ENCODE measurements around the gene TMEM106C. TPM values are rescaled to one million over a fixed set of nuclear protein-coding genes. Genes with fewer than 3 reads are reported as not detected.

The TMEM106C gene
- polyA plus RNA-seq, 3 donors: 8.7 to 9.7 (median 9.0) TPM

DNA sequence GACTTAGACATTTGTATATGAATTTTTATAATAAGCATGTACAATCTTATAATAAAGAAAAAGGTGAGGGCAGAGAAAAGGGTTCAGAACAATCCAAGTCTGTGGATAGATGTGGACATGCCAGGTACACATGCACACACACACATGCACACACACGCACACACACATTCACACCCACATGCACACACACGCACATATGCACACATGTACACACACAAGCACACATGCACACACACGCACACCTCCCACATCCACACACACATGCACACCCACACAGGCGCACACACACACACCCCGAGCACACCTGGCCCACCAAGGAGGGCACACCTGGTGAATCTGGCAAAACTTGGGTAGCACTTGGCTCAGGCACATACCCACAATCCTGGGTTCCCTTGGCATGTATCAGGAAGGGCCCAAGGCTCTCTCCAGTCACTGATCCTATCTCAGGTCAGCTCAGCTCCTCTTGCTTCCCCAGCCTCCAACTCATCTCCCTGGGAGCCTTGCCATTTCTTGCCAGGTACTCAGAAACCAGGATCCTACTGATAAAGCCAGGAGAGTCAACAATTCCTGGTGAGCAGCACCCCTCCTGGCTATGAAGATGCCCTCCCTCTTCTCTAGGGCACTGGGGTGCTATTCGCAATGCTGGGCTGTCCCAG is 18.6 kb upstream of the TMEM106C start:
- Mint-ChIP-seq H3K36me3 (no peaks in the 10 kb centered on the region), H3K4me1 (peaks cover 25% of the 10 kb centered on the region), H3K9me3 (no peaks in the 10 kb centered on the region), H3K27me3 (ENCODE audit: low read depth in 3 of 3) (peaks cover 20 to 26% (median 24%) of the 10 kb centered on the region in 3 donors), H3K4me3 (no peak overlapping the region), H3K27ac (peak overlapping the region in 1 of 7 donors; percentile 68)
- no peaks in the 10 kb centered on the region for H3K9me3 ChIP-seq (replicated peaks in 1 of 2; ENCODE audit: control insufficient read depth in 1 of 2, insufficient read depth in 1 of 2, low read length in 2 of 2)
- no peaks in the 10 kb centered on the region for H3K79me2 ChIP-seq (ENCODE audit: insufficient read depth, low read length)
- H2AFZ ChIP-seq (ENCODE audit: insufficient read depth, low read depth, low read length, poor library complexity, severe bottlenecking): no peak overlapping the region
- H3K9ac ChIP-seq (ENCODE audit: insufficient read depth, low read length, poor library complexity, severe bottlenecking): no peak overlapping the region
- no peak for TF ChIP-seq CTCF (IDR thresholded peaks at IDR 0.05)
- peaks cover 12 to 14% of the 10 kb centered on the region in 2 donors for H3K4me1 ChIP-seq (ENCODE audit: control insufficient read depth in 1 of 2, insufficient read depth in 2 of 2, low read length in 2 of 2)
- no peak overlapping the region for H3K27ac ChIP-seq (ENCODE audit: low read depth in 1 of 2, low read length in 2 of 2)
- DNase-seq: no peak
- H3K36me3 ChIP-seq (replicated peaks in 1 of 2; ENCODE audit: control insufficient read depth in 1 of 2, insufficient read depth in 2 of 2, low read length in 2 of 2): no peaks in the 10 kb centered on the region
- 82% methylated on average over 5 of the region's 6 CpGs for WGBS (ENCODE audit: insufficient coverage)
- intact Hi-C loops (cut with micrococcal nuclease): loop anchor here in 1 of 2 donors (5.0 to 10.0 kb wide), 2 partner anchors 73 to 230 kb away; no protein-coding TSS in a partner anchor
- no peak overlapping the region for H3K4me2 ChIP-seq (replicated peaks; ENCODE audit: extremely low read depth, low read length, poor library complexity, severe bottlenecking)
- no peak overlapping the region for H3K4me3 ChIP-seq (replicated peaks in 1 of 3; ENCODE audit: low read depth in 2 of 3, low read length in 3 of 3)
- no peaks in the 10 kb centered on the region for H4K20me1 ChIP-seq (ENCODE audit: insufficient read depth, low read length)
- H3K27me3 ChIP-seq (ENCODE audit: control insufficient read depth in 2 of 2, insufficient read depth in 2 of 2, low read length in 2 of 2): peaks cover 0 to 14% of the 10 kb centered on the region in 2 donors

- H3K27ac ChIP-seq (ENCODE audit: low read depth in 1 of 2, low read length in 2 of 2): no peak overlapping the region
- no peak overlapping the region for H3K27ac Mint-ChIP-seq
- no peaks in the 10 kb centered on the region for H4K20me1 ChIP-seq (ENCODE audit: insufficient read depth, low read length)
- intact Hi-C loops (cut with micrococcal nuclease): loop anchor here in 1 of 2 donors (5.0 to 10.0 kb wide), 2 partner anchors 73 to 231 kb away; no protein-coding TSS in a partner anchor
- no peak overlapping the region for H3K4me3 ChIP-seq (replicated peaks in 1 of 3; ENCODE audit: low read depth in 2 of 3, low read length in 3 of 3)
- H3K4me1 Mint-ChIP-seq: peaks cover 25% of the 10 kb centered on the region
- no peaks in the 10 kb centered on the region for H3K9me3 ChIP-seq (replicated peaks in 1 of 2; ENCODE audit: control insufficient read depth in 1 of 2, insufficient read depth in 1 of 2, low read length in 2 of 2)
- TF ChIP-seq CTCF (IDR thresholded peaks at IDR 0.05): no peak
- H3K4me2 ChIP-seq (replicated peaks; ENCODE audit: extremely low read depth, low read length, poor library complexity, severe bottlenecking): no peak overlapping the region
- H3K9me3 Mint-ChIP-seq: no peaks in the 10 kb centered on the region
- H3K27me3 ChIP-seq (ENCODE audit: control insufficient read depth in 2 of 2, insufficient read depth in 2 of 2, low read length in 2 of 2): peaks cover 0 to 14% of the 10 kb centered on the region in 2 donors
- no peaks in the 10 kb centered on the region for H3K36me3 ChIP-seq (replicated peaks in 1 of 2; ENCODE audit: control insufficient read depth in 1 of 2, insufficient read depth in 2 of 2, low read length in 2 of 2)
- H3K4me1 ChIP-seq (ENCODE audit: control insufficient read depth in 1 of 2, insufficient read depth in 2 of 2, low read length in 2 of 2): peaks cover 12 to 14% of the 10 kb centered on the region in 2 donors
- H3K36me3 Mint-ChIP-seq: no peaks in the 10 kb centered on the region
- no CpG with 5 or more reads among the region's 1 CpG for WGBS (ENCODE audit: insufficient coverage)
- H3K79me2 ChIP-seq (ENCODE audit: insufficient read depth, low read length): no peaks in the 10 kb centered on the region
- no peak overlapping the region for H3K9ac ChIP-seq (ENCODE audit: insufficient read depth, low read length, poor library complexity, severe bottlenecking)
- H3K4me3 Mint-ChIP-seq: no peak overlapping the region
- H2AFZ ChIP-seq (ENCODE audit: insufficient read depth, low read depth, low read length, poor library complexity, severe bottlenecking): no peak overlapping the region
- H3K27me3 Mint-ChIP-seq (ENCODE audit: low read depth in 3 of 3): peaks cover 20 to 25% (median 22%) of the 10 kb centered on the region in 3 donors
- DNase-seq: no peak
These were observed 18.1 kb upstream of the TMEM106C start for GRCh38 chr12:47945341-47945728.
